Mammary epithelial cell (primary cell): ENCODE measurements around the gene TFEB.

Experiments used
- EZH2 ChIP-seq: IDR thresholded peaks from 2 replicates; pipeline ENCODE4 v1.6.1; 2012; ENCODE audit warnings: low read length, inconsistent platforms, borderline replicate concordance
- TF ChIP-seq, protein P1 (sequence below), 2 donors: IDR thresholded peaks in 1 of 2; conservative IDR thresholded peaks in 1 of 2; 2 replicates each; pipeline ENCODE4 v1.5.1; 2011 to 2012; ENCODE audit warnings: inconsistent platforms in 2 of 2, low read length in 2 of 2, mild to moderate bottlenecking in 2 of 2, control low read depth in 1 of 2, low read depth in 1 of 2; ENCODE audit not compliant: insufficient read depth in 1 of 2; ENCODE audit errors: extremely low read depth in 1 of 2

DNA sequence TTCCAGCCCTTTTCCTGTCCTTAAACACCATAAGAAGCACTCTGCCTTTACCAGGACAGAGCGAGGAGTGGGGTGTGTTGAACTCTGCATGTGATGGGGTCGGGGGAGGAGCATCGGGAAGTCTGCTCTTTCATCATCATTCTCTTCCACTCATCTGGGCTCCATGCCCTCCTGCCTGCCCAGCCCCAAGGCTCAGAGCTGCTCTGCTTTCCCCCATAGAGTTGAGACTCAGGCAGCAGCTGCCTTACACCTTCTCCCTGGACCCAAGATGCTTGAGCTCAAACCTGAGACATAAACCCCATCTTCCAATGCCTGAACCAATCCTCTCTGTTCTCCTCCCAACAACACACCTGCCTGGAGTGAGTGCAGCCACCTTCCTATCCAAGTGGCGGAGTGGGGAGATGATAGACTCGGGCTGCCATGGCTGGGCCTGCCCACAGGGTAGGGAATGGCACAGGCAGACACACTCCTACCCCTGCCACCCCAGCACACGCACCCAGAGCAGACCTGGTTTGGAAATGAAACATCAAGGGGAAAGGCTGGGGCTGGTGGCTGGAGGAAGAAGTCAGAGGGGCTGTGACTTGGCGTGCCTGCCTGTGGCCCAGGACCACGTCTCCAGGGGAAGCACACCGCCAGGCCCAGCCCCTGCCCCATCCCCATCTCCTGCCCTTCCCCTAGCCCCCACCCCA is 28.4 kb downstream of the TFEB start:
- TF ChIP-seq, protein P1, sequence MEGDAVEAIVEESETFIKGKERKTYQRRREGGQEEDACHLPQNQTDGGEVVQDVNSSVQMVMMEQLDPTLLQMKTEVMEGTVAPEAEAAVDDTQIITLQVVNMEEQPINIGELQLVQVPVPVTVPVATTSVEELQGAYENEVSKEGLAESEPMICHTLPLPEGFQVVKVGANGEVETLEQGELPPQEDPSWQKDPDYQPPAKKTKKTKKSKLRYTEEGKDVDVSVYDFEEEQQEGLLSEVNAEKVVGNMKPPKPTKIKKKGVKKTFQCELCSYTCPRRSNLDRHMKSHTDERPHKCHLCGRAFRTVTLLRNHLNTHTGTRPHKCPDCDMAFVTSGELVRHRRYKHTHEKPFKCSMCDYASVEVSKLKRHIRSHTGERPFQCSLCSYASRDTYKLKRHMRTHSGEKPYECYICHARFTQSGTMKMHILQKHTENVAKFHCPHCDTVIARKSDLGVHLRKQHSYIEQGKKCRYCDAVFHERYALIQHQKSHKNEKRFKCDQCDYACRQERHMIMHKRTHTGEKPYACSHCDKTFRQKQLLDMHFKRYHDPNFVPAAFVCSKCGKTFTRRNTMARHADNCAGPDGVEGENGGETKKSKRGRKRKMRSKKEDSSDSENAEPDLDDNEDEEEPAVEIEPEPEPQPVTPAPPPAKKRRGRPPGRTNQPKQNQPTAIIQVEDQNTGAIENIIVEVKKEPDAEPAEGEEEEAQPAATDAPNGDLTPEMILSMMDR (conservative IDR thresholded peaks at IDR 0.05 in 1 of 2, IDR thresholded peaks at IDR 0.05 in 1 of 2; ENCODE audit: extremely low read depth in 1 of 2, insufficient read depth in 1 of 2, low read depth in 1 of 2, low read length in 2 of 2) = no peak
- TF ChIP-seq EZH2 = no peak
